ENCODE measurements around the gene GRID1.

- no peak for TF ChIP-seq EZH2phosphoT487 (IDR thresholded peaks at IDR 0.05; ENCODE audit: low read length)
- TF ChIP-seq, protein P1, sequence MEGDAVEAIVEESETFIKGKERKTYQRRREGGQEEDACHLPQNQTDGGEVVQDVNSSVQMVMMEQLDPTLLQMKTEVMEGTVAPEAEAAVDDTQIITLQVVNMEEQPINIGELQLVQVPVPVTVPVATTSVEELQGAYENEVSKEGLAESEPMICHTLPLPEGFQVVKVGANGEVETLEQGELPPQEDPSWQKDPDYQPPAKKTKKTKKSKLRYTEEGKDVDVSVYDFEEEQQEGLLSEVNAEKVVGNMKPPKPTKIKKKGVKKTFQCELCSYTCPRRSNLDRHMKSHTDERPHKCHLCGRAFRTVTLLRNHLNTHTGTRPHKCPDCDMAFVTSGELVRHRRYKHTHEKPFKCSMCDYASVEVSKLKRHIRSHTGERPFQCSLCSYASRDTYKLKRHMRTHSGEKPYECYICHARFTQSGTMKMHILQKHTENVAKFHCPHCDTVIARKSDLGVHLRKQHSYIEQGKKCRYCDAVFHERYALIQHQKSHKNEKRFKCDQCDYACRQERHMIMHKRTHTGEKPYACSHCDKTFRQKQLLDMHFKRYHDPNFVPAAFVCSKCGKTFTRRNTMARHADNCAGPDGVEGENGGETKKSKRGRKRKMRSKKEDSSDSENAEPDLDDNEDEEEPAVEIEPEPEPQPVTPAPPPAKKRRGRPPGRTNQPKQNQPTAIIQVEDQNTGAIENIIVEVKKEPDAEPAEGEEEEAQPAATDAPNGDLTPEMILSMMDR (IDR thresholded peaks at IDR 0.05; ENCODE audit: low read length), result no peak
Measured at GRCh38 chr10:85638797-85639196, 727.8 kb downstream of the GRID1 start.
